HG02623 (cell line): ENCODE measurements around the gene IQCH.

Source experiments
- ATAC-seq: cut with Tn5 transposase; IDR thresholded peaks from one replicate; pipeline ENCODE4 v1.9.1; 2021; ENCODE audit warnings: moderate library complexity; ENCODE audit not compliant: unreplicated experiment

The IQCH gene

GRCh38 chr15:67481680-67482079 is 227.1 kb downstream of the IQCH start:
- ATAC-seq: no peak

GRCh38 chr15:67495585-67495984 is 241.0 kb downstream of the IQCH start:
- no peak for ATAC-seq

DNA sequence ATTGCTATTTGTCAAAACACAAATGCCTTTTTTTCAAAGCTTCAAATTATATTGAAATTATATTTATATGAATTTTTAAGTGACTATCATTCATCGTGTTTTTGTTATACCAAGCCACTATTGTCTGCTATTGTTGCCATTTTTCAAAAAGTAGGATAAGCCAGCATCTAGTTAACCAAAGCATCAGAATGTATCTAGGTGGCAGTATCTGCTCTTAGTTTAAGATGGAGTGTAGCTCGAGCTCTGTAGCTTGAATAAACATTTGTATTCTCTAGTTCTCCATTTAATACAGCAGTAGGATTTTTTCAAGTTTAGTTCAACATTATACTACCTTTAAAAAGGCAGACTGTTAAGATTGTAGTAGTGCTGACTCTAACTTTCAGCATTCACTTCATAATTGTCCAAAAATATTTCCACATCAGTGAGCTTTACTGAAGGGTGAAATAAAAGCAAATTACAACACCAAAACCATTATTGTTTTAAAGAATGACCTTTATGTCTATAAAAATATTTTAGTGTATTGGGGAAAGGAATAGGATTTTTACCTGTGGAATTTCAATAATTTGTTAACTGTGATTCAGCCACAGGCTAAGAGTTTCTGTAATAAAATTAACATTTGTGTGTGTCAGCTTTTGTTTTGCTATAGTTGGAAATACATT is 246.7 kb downstream of the IQCH start:
- no peak for ATAC-seq

GRCh38 chr15:67501836-67502461 is 247.4 kb downstream of the IQCH start:
- ATAC-seq: no peak

- no peak for ATAC-seq
Measured at GRCh38 chr15:67504056-67504455, 249.5 kb downstream of the IQCH start.

DNA sequence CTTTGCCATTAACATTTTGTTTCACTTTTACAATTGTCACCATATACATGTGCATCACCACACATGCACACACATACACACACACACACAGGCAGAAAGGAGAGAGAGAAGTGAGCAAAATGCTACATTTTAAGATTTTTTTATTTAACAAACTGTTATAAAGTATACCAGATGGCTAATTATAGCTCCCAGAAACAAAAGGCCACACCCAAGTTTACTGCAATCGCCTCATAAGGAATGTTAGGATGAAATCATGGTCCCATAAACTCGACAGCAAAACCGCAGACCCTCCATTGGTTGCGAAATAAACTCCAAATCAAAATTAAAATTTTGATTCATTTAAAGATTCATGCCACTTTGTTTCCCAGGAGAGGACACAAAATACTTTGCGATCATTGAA is 250.2 kb downstream of the IQCH start:
- no peak for ATAC-seq

DNA sequence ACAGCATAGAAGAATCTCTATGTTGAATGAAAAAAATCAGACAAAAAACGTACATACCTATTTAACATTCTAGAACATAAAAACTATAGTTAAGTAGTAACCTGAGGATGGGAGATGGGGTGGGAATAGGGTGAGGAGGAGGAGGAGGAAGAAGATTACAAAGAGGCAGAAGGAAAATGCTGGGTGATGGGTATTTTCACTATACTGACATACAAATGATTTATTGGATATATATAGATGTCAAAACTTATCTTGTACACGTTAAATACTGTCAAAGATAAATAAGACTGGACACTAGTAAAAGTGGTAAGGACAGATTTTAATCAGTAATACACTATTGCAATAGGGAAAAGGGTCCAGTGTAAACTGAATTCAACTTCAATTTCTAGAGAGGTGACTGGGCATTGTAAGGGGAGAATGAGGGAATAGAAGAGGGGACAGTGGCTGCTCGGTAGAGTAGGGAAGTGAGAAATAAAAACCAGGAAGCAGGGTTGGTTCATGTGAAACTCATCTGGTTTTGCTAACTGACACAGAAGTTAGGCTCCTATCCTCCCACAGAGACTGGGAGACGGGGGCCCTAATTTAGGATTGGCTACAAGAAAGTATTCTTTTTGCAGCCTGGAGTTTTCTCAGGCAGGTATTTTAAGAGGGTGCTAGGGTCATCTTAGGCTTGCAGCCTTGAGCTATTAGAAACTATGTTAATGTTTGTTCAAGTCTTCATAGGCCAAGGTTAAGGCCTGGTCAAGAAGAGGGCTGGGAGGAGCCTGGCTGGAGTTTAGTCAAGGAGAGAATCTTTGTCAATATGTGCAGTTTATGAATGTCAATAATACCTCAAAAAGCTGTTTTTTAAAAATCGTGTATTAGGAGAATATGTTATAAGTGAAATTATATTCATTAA is 251.3 kb downstream of the IQCH start:
- ATAC-seq: no peak

GRCh38 chr15:67506775-67507747 is 252.5 kb downstream of the IQCH start:
- no peak for ATAC-seq

DNA sequence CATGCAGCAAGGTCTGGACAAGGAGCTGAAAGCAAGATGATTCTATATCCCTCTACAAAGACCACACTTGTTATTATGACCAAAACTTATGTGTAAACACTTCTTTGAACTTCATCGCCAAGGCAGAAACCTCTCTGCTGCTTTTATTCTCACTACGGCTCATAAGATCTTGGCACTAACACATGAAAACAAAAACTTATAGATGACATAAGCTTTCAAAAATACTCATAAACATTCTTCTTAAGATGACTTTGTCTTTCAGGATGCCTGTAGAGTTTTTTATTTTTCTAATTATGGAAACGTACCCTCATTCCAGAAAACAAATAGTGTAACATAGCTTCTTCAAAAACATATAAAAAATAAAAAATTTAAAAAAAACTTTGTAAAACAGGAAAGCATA is 253.8 kb downstream of the IQCH start:
- no peak for ATAC-seq

DNA sequence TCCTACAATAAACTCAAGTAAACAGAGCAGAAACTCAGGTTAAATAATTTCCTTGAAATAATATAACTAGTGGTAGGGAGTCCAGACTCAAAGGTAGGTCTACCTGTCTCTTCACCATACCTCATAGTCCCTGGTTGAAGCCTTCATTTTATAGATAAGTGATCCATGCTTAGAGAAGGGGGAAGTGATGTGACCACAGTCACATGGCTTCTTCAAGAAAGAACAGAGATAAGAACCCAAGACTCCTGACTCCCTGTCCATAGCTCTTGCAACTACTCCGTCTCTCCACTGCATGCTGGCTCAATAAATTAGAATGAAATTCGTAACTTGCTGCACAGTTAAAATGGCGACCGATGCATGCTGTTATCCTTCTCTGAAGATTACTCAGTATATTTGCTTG is 255.3 kb downstream of the IQCH start:
- no peak for ATAC-seq

DNA sequence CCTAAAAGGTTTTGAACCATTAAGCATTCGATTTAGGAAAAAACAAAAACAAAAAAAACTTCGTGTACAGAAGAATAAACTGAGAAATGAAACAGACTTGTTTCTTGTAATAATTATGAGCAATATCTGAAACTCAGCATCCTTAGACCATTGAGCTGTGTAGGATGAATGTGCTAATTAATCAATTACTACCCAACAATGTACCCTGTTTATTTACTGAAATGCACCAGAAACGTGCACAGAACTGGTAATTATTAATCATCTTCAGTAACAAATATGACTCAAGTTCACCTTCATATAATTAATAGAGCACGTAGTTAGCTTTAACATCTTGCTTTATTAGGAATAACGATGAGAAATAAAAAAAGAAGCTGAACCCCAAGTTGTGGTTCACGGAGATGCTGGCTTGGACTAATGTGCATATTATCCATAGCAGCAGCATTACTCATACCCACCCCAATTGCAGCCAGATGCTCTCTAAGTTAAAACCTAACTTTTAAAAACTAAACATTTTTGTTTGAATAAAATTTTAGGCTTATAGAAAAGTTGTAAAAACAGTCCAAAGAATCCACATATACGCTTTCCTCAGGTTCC is 256.1 kb downstream of the IQCH start:
- ATAC-seq: no peak

DNA sequence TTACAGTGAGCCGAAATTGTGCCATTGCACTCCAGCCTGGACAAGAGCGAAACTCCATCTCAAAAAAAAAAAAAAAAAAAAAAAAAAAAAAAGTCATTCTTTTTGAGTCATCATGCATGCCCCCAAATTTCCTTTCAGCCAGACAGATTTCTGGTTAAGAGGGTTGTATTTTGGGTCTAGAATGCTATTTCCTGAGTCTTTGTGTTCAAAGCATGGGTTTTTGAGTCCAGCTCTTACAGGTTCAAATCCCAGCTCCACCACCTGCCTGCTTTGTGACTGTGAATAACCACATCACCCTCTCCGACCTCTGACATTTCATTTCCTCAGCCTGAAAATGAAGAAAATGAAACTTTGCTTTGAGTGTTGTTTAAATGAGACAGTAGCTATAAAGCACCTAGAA is 257.0 kb downstream of the IQCH start:
- no peak for ATAC-seq

GRCh38 chr15:67512140-67512539 is 257.6 kb downstream of the IQCH start:
- ATAC-seq: no peak

DNA sequence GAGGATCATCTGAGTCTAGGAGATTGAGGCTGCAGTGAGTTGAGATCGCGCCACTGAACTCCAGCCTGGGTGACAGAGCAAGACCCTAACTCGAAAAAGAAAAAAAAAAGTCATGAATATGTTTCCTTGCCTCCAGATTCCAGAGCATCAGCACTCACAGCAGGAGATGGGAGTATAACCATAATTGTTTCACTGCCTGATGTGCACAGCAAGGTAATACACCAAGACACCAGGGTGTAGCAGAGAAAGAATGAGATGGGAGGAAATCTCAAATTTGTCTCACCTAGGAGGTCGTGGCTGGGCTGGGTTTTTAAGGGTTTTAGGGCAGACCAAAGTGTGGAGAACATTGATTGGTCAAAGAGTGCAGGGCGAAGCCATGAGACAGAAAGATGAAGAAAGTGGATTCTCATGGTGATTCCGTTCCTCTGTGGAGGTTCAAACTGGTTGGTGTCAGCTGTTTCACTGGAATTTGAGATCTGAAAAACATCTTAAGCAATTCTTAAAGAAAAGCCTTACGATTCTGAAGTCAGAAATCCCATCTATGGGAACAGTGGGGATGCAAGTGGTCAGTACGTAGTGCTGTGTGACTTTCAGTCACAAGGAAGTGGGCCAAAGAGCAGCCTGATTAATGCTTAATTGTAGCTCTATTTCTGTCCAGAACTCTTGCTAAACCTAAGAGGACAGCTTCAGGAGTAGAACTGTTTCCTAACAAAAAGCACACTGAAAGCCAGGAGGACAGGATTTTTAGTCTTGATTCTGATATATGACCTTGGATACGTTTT is 258.5 kb downstream of the IQCH start:
- ATAC-seq: no peak

- no peak for ATAC-seq
Measured at GRCh38 chr15:67515090-67515489, 260.5 kb downstream of the IQCH start.

DNA sequence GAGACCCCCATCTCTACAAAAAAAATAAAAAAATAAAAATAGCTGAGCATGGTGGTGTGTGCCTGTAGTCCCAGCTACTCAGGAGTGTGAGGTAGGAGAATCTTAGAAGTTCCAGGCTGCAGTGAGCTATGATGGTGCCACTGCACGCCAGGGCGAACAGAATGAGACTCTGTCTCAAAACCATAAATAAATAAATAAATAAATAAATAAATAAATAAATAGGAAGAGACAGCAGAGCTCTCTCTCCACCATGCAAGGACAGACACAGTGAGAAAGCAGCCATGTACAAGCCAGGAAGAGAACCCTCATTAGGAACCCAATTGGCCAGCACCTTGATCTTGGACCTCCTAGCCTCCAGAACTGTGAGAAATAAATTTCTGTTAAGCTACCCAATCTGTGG is 261.0 kb downstream of the IQCH start:
- no peak for ATAC-seq

DNA sequence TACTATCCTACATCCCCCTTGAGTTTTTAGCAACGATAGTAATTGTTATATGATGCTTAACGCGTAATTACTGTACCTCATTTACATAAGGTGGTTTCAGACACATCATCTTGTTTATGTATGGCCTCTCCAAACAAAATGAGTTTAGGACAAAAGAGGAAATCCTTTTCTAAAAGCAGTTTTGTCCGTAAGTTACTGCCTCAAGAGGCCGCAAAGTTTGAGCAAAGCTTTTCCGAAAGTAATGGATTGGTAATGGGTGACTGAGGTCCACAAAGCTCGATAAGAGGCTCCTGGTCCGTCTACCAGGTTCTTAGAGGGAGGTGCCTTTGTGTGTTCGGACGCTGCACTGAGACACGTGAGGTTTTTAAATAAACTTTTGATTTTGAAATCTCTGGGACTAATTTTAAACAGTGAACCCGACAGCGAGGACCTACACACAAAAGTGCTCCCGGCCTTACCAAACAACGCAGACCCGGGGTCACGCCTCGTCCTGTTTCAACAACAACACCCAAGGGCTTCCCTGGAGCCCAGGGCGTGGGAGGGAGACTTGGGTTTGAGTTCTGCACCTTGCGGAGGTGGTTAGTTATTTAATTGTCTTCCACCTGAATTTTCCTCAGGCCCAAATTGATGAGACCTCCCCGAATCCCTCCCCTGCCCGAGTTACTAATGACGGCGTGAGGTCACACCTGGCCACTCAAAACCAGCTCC is 265.9 kb downstream of the IQCH start:
- ATAC-seq: no peak

DNA sequence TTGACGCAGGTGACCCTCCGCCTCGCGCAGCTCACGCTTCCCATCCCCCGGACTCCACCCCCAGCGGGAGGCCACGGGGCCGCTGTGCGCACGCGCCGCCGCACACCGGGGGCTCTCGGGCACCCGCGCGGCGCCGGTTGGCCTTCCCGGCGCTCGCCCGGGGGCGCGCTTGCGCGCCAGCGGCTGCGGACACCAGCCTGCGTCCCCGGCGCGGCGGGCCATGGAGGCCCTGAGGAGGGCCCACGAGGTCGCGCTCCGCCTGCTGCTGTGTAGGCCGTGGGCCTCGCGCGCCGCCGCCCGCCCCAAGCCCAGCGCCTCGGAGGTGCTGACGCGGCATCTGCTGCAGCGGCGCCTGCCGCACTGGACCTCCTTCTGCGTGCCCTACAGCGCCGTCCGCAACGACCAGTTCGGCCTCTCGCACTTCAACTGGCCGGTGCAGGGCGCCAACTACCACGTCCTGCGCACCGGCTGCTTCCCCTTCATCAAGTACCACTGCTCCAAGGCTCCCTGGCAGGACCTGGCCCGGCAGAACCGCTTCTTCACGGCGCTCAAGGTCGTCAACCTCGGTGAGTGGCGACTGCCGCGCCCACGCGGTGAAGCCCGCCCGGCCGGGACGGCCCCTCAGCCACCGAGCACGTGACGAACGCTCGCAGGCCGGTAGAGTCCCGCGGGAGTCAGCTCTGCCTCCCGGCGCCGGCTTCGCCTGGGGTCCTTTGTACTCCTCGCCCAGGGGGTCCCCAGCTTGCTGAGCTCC is 266.6 kb downstream of the IQCH start, which contains the start of gene C15orf61:
C15orf61 (plus strand) TSS at position 103 of the 754 bp plus-strand sequence; CDS start at position 221, 118 bp downstream.
- ATAC-seq: peak; percentile 73
